Hematopoietic multipotent progenitor cell treated with erythropoietin and hydrocortisone succinate and interleukin-3 and kit ligand, for 8 days (in vitro differentiated cells): Measurements from ENCODE around the gene ZIK1.

Experiments
- DNase-seq: peaks from one replicate; pipeline ENCODE4 v3.0.0-alpha.2; 2015

Gene ZIK1

DNA sequence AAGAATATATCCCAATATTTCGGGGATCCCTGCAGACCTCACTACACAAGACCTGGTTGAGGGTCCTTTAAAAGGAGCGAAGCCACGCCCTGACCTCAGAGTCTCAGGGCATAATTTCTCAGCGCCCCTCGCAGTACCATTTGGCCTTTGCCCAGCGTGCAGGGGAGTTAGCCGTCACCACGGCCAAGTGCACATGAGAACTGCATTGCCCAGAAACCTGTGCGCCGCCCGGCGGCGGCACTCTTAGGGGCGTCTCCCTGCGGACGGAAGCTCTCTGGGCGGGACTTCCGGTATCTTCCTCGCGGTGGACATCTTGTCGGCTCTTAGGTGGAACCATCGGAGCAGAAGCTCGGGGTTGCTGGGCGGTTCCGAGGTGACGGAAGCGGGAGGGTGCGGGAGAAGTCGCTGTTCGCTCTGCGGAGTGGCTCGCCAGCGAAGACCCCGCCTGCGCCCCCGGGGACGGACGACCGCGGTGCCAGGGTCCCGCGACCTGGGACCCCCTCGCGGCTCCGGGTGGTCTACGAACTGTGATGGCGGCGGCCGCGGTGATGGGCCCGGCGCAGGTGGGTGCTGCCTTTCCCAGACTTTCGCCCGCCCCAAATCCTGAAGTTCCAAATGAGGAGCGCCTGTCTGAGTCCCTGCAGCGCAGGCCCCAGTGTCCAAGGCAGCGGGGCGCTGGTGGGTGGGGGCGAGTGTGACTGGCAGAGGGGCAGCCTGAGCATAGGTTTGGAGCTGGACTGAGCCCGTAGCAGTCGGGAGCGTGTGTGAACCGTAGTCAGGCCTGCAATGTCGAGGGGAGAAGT lies 30.2 kb downstream of the ZIK1 start, which contains the start of gene ZNF134:
ZNF134 (plus strand) TSS at position 302 of the 803 bp plus-strand sequence. CDS start 5,227 bp downstream, outside the sequence.
- DNase-seq = peak; percentile 95

GRCh38 chr19:57615346-57615745 lies 31.4 kb downstream of the ZIK1 start:
- peak; percentile 38 for DNase-seq

DNA sequence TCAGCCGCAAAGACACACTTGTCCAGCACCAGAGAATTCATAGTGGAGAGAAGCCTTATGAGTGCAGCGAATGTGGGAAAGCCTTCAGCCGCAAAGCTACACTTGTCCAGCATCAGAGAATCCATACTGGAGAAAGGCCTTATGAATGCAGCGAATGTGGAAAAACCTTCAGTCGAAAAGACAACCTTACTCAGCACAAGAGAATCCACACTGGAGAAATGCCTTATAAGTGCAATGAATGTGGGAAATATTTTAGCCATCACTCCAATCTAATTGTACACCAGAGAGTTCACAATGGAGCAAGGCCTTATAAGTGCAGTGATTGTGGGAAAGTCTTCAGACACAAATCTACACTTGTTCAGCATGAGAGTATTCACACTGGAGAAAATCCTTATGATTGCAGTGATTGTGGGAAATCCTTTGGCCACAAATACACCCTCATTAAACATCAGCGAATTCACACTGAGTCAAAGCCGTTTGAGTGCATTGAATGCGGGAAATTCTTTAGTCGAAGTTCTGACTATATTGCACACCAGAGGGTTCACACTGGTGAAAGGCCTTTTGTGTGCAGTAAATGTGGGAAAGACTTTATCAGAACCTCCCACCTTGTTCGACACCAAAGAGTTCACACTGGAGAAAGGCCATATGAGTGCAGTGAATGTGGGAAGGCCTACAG lies 36.9 kb downstream of the ZIK1 start:
- no peak for DNase-seq

- no peak for DNase-seq
Observed at GRCh38 chr19:57623091-57623490, 39.1 kb downstream of the ZIK1 start.

DNA sequence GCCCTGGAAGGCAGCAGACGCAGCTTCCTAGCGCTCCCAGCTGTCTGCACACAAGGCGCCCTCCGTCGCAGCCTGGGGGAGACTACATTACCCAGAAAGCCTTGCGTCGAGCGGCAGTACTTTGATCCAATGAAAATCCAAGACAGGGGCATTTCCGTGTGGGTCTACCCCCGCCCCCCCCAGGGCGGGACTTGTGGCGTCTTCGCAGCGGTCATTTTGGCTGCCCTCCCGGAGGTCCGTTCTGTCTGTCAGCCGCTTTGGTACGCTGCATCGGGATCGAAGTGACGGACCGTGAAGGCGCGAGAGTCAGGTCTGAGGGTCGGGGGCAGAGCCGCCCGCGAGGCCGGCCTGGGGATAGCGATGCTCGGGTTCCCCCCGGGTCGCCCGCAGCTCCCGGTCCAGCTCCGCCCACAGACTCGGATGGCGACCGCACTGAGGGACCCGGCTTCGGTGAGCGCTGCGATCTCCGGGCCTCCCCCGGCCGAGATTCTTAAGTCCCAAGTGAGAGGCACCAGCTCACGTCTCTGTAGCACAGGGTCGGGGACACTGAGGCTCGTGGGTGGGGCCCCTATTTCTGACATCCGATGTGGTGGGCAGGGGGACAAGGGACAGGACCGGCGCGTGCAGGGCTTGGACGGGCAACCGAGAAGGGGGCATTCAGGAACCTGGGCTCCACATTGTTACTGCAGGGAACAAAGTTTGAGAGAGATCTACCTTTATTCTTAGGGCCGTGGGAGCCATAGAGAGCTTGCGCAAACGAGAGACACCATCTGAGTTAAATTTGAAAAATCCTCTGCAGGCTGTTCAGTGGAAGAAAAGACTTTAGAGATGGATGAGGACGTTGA lies 49.3 kb downstream of the ZIK1 start, which contains the start of gene ZNF211:
ZNF211 (plus strand) TSS at position 182 of the 845 bp plus-strand sequence; CDS start at position 361, 179 bp downstream.
- DNase-seq = peak; percentile 96

- DNase-seq = no peak
Observed at GRCh38 chr19:57633832-57634131, 49.8 kb downstream of the ZIK1 start.

- no peak for DNase-seq
Observed at GRCh38 chr19:57637379-57637778, 53.4 kb downstream of the ZIK1 start.

- DNase-seq = no peak
Observed at GRCh38 chr19:57641715-57642234, 57.8 kb downstream of the ZIK1 start.

GRCh38 chr19:57642396-57643046 lies 58.6 kb downstream of the ZIK1 start:
- DNase-seq = peak; percentile 20
